Coronary artery (tissue), 2 donors: ENCODE measurements around the gene PTPRN.

Source experiments
- DNase-seq: peaks from one replicate; pipeline ENCODE4 v3.0.0-alpha.2; 2017; ENCODE audit warnings: low spot score
- H3K27ac ChIP-seq, 2 donors: fragments of 200-600 bp; sonication (generic); one replicate each; pipeline ENCODE4 v1.5.1; 2016 to 2019
- H3K4me3 ChIP-seq: fragments of 200-600 bp; sonication (generic); 2 replicates; pipeline ENCODE4 v1.5.1; 2016; ENCODE audit warnings: mild to moderate bottlenecking, moderate library complexity
- CTCF ChIP-seq: fragments of 200-600 bp; sonication (generic); IDR thresholded peaks from one replicate; pipeline ENCODE4 v1.5.1; 2019; ENCODE audit warnings: antibody characterized with exemption

Gene PTPRN

GRCh38 chr2:219292616-219293015, 16.6 kb downstream of the PTPRN start:
- no peak for TF ChIP-seq CTCF
- no peak overlapping the region for H3K4me3 ChIP-seq
- no peak overlapping the region for H3K27ac ChIP-seq
- peak; percentile 40 for DNase-seq

GRCh38 chr2:219291910-219292490, 17.2 kb downstream of the PTPRN start:
- H3K27ac ChIP-seq = no peak overlapping the region
- no peak for TF ChIP-seq CTCF
- no peak overlapping the region for H3K4me3 ChIP-seq
- DNase-seq = peak; percentile 45

- Histone ChIP-seq H3K27ac (no peak overlapping the region), H3K4me3 (no peak overlapping the region)
- DNase-seq = peak; percentile 70
- TF ChIP-seq CTCF = no peak
These were observed 17.8 kb downstream of the PTPRN start for GRCh38 chr2:219291394-219291793.

GRCh38 chr2:219290381-219291171, 18.6 kb downstream of the PTPRN start:
- TF ChIP-seq CTCF = no peak
- H3K27ac ChIP-seq = peak overlapping the region in 1 of 2 donors; percentile 86
- peak; percentile 69 for DNase-seq
- H3K4me3 ChIP-seq = no peak overlapping the region

GRCh38 chr2:219289537-219290361, 19.5 kb downstream of the PTPRN start:
- peak; percentile 93 for DNase-seq
- TF ChIP-seq CTCF = no peak
- H3K27ac ChIP-seq = peak overlapping the region; percentile 65 to 86
- no peak overlapping the region for H3K4me3 ChIP-seq

GRCh38 chr2:219289195-219289536, 20.0 kb downstream of the PTPRN start:
- Histone ChIP-seq H3K27ac (peak overlapping the region; percentile 65 to 86), H3K4me3 (no peak overlapping the region)
- peak; percentile 16 for DNase-seq
- TF ChIP-seq CTCF = no peak
